Endothelial cell of umbilical vein (primary cell): ENCODE data around the gene LAMC1.

Experiments used
- CTCF ChIP-seq, 2 donors: IDR thresholded peaks; 1 replicate in 1 of 2; 2 replicates in 1 of 2; pipeline ENCODE4 v1.5.1; 2011; ENCODE audit warnings: low read length in 2 of 2, mild to moderate bottlenecking in 2 of 2, moderate library complexity in 2 of 2, control low read depth in 1 of 2, inconsistent platforms in 1 of 2, low read depth in 1 of 2; ENCODE audit not compliant: insufficient read depth in 1 of 2; ENCODE audit errors: extremely low read depth in 1 of 2
- FOS ChIP-seq: IDR thresholded peaks from 2 replicates; pipeline ENCODE4 v1.6.1; 2011; ENCODE audit warnings: mild to moderate bottlenecking, low read length, moderate library complexity, borderline replicate concordance; ENCODE audit not compliant: insufficient read depth
- POLR2A ChIP-seq: IDR thresholded peaks from 2 replicates; pipeline ENCODE4 v1.6.1; 2012; ENCODE audit warnings: low read depth, mild to moderate bottlenecking, control low read depth, low read length

- no peak for TF ChIP-seq FOS
- no peak for TF ChIP-seq CTCF (IDR thresholded peaks at IDR 0.05; ENCODE audit: extremely low read depth in 1 of 2, insufficient read depth in 1 of 2, low read depth in 1 of 2, low read length in 2 of 2)
- no peak for TF ChIP-seq POLR2A
These were observed 67.3 kb downstream of the LAMC1 start for GRCh38 chr1:183090391-183091006.
